Kidney (tissue), 14 donors: ENCODE data around the gene JPH3. TPM values are rescaled to one million over a fixed set of nuclear protein-coding genes. Genes with fewer than 3 reads are reported as not detected.

Source experiments
- DNase-seq, 5 donors: peaks; one replicate each; pipeline ENCODE4 v3.0.0-alpha.2; 2013 to 2020
- FAIRE-seq: peaks from 2 replicates; lab custom pipeline; 2012; peaks lifted over from hg19 to GRCh38; lab: Jason Lieb, UNC
- H3K27ac ChIP-seq, 2 donors: one replicate each; pipeline ENCODE4 v1.7.0; 2013; ENCODE audit warnings: low read depth in 2 of 2, low read length in 2 of 2, inconsistent platforms in 1 of 2
- H3K27me3 ChIP-seq: one replicate; pipeline ENCODE4 v1.7.1; 2013; ENCODE audit warnings: low read length, inconsistent platforms; ENCODE audit not compliant: control insufficient read depth, insufficient read depth
- H3K36me3 ChIP-seq, 3 donors: one replicate each; pipeline versions ENCODE4 v1.7.0 to v1.7.1; 2013; ENCODE audit warnings: low read length in 3 of 3, control low read depth in 1 of 3, inconsistent platforms in 1 of 3; ENCODE audit not compliant: insufficient read depth in 3 of 3, control insufficient read depth in 2 of 3
- H3K4me1 ChIP-seq, 3 donors: one replicate each; pipeline versions ENCODE4 v1.7.0 to v1.7.1; 2013; ENCODE audit warnings: low read length in 3 of 3, inconsistent platforms in 1 of 3, low read depth in 1 of 3; ENCODE audit not compliant: control insufficient read depth in 2 of 3, insufficient read depth in 2 of 3
- H3K4me3 ChIP-seq, 3 donors: one replicate each; pipeline versions ENCODE4 v1.7.0 to v1.8.1; 2013; ENCODE audit warnings: low read length in 3 of 3, control low read depth in 1 of 3, inconsistent platforms in 1 of 3
- H3K9ac ChIP-seq, 3 donors: one replicate each; pipeline versions ENCODE4 v1.7.0 to v1.7.1; 2013; ENCODE audit warnings: low read length in 3 of 3, control low read depth in 1 of 3, inconsistent platforms in 1 of 3
- H3K9me3 ChIP-seq, 3 donors: one replicate each; pipeline versions ENCODE4 v1.7.0 to v1.7.1; 2013; ENCODE audit warnings: low read length in 3 of 3, control low read depth in 1 of 3, inconsistent platforms in 1 of 3; ENCODE audit not compliant: control insufficient read depth in 2 of 3, insufficient read depth in 1 of 3
- intact Hi-C: fragments of 100-400 bp; cut with DNase I; formaldehyde crosslinking; loops from one replicate; pipeline ENCODE4 v1.11.1; 2022
- polyA plus RNA-seq: library from polyadenylated mRNA; stranded (reverse); fragments of 350-450 nt; fragmentation: Illumina TruSeq; extraction: RNeasy Lipid Tissue Mini Kit (QIAGEN cat#74804); gene quantifications from one replicate; pipeline ENCODE4 v1.2.3, GENCODE V29; 2014; ENCODE audit warnings: low read depth, low replicate concordance; ENCODE audit not compliant: insufficient read depth
- total RNA-seq: library from RNA; stranded (reverse); fragmentation: NEBNext Ultra II Directional; extraction: Animal tissue kit (Norgen Biotek cat#: 25700); gene quantifications from one replicate; pipeline ENCODE4 v1.2.1, GENCODE V29; 2021
- TF ChIP-seq, protein P1 (sequence below): IDR thresholded peaks from 3 replicates; pipeline ENCODE4 v1.5.1; 2012; ENCODE audit warnings: mild to moderate bottlenecking, moderate library complexity, borderline replicate concordance; ENCODE audit not compliant: insufficient read depth; ENCODE audit errors: extremely low read depth
- donor health status: control.
- donor health status: control.
- donor health status: control.
- donor health status: control.
- donor health status: control.
- donor health status: DM: yes; HTN: yes; CAD: no.
- donor health status: Normal renal cell carcinoma (clear cell type).

Gene JPH3
- total and polyA plus RNA-seq, 2 donors from 2014 or later: 0.69 TPM; not detected in 1

DNA sequence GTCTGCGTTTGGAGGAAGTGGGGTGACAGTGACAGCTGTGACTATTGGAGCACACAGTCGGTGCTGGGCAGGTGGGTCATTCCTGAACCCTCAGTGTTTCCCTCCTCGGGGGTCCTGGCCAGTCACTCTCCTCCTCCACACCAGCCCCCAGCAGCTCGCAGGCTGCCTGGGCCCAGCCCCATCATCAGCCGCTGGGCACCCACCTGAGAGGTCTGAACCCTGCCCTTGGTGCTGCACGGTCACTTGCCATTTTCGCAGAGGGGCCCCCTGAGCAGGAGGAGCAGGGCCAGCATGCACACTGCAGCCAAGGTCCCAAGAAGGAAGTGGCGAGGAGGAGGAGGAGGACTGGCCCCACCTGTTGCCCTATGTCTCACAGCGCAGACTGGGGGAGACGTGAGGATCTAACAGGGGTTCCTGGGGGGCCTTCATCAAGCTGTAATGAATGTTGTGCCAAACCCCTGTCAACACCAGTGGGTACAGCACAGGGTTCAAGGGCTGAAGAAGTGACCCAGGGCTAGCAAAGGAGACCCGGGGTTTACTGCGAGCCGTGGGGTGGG, 23.0 kb downstream of the JPH3 start:
- Histone ChIP-seq H3K4me3 (no peak overlapping the region), H3K9ac (no peak overlapping the region), H3K27me3 (no peaks in the 10 kb centered on the region), H3K9me3 (no peaks in the 10 kb centered on the region), H3K27ac (no peak overlapping the region), H3K4me1 (no peaks in the 10 kb centered on the region), H3K36me3 (no peaks in the 10 kb centered on the region)
- DNase-seq: no peak
- intact Hi-C loops: loop anchor here (10.0 kb wide), 1 partner anchor 201 kb away; no protein-coding TSS in a partner anchor
- TF ChIP-seq, protein P1, sequence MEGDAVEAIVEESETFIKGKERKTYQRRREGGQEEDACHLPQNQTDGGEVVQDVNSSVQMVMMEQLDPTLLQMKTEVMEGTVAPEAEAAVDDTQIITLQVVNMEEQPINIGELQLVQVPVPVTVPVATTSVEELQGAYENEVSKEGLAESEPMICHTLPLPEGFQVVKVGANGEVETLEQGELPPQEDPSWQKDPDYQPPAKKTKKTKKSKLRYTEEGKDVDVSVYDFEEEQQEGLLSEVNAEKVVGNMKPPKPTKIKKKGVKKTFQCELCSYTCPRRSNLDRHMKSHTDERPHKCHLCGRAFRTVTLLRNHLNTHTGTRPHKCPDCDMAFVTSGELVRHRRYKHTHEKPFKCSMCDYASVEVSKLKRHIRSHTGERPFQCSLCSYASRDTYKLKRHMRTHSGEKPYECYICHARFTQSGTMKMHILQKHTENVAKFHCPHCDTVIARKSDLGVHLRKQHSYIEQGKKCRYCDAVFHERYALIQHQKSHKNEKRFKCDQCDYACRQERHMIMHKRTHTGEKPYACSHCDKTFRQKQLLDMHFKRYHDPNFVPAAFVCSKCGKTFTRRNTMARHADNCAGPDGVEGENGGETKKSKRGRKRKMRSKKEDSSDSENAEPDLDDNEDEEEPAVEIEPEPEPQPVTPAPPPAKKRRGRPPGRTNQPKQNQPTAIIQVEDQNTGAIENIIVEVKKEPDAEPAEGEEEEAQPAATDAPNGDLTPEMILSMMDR: no peak
- no peak for FAIRE-seq

GRCh38 chr16:87626401-87626800, 24.1 kb downstream of the JPH3 start:
- TF ChIP-seq, protein P1: no peak
- Histone ChIP-seq H3K27me3 (no peaks in the 10 kb centered on the region), H3K9me3 (peaks cover 0 to 7% (median 6%) of the 10 kb centered on the region in 3 donors), H3K4me1 (no peaks in the 10 kb centered on the region), H3K9ac (no peak overlapping the region), H3K4me3 (no peak overlapping the region), H3K36me3 (no peaks in the 10 kb centered on the region), H3K27ac (no peak overlapping the region)
- DNase-seq (no peak), FAIRE-seq (no peak)
- intact Hi-C loops: loop anchor here (10.0 kb wide), 1 partner anchor 202 kb away; no protein-coding TSS in a partner anchor

DNA sequence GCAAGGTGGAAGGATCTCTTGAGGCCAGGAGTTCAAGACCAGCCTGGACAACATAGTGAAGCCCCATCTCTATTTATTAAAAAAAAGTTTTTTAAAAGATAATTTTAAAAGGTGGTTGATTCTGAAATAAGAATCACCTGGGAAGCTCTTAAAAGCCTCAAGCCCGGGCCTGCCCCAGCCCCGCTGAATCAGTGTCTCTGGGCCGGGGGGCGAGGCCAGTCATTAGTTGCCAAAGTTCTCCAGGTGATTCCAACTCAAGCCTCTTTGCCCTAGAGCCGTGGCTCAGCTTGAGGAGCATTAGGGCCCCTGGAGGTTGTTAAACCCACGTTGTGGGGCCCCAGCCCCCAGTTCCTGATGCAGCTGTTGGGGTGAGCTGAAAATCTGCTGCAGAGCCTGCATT, 24.6 kb downstream of the JPH3 start:
- TF ChIP-seq, protein P1: no peak
- no peak overlapping the region for H3K4me3 ChIP-seq
- peaks cover 0 to 9% (median 6%) of the 10 kb centered on the region in 3 donors for H3K9me3 ChIP-seq
- no peak overlapping the region for H3K27ac ChIP-seq
- FAIRE-seq: no peak
- H3K27me3 ChIP-seq: no peaks in the 10 kb centered on the region
- no peaks in the 10 kb centered on the region for H3K4me1 ChIP-seq
- H3K9ac ChIP-seq: no peak overlapping the region
- no peak for DNase-seq
- intact Hi-C loops: loop anchor here (10.0 kb wide), 1 partner anchor 202 kb away; no protein-coding TSS in a partner anchor
- H3K36me3 ChIP-seq: no peaks in the 10 kb centered on the region
